ENCODE results near the gene LARP4B. TPM values are rescaled to one million over a fixed set of nuclear protein-coding genes. Genes with fewer than 3 reads are reported as not detected.
A peak's percentile ranks its signal among the peaks of the same experiment; 100 is the strongest.

Gene LARP4B
- total RNA-seq, 1 experiment from 2014 or later, result 21.9 TPM

- DNase-seq (ENCODE audit: low read depth), result no peak
Observed at GRCh38 chr10:807163-807957, 124.1 kb downstream of the LARP4B start.

DNA sequence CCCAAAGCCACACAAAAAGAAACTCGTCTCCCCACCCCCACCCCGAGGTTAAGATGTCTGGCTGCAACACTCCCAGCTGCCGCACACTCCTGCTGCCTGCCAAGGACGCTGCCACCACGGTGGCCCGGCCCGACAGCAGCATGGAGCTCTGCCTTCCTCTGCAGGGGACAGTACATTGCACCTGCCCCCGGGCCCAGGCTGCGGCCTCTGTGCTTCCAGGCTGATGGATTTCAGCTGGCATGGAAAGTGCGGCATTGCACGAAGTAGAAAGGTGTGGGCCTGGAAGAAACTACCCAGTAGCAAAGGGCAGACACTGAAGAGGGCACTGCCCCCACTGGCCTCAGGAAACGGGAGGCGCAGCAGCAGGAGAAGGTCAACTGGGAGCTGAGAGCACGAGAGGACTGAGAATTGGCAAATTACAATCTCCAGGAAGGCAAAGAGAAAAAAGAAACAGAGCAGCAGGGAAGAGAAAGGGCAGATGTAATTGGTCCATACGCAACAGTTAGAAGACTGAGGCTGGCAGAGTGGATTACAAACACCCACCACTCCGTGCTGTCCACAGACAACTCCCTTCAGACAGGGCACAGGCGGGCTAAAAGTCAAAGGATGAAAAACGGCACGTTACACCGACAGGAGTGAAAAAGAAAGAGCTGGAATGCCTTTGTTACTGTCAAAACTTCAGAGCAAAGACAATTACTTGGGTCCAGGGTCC lies 124.9 kb downstream of the LARP4B start:
- DNase-seq (ENCODE audit: low read depth), result no peak

GRCh38 chr10:805620-806305 lies 125.7 kb downstream of the LARP4B start:
- no peak for DNase-seq (ENCODE audit: low read depth)

- no peak for DNase-seq (ENCODE audit: low read depth)
Observed at GRCh38 chr10:804787-805619, 126.5 kb downstream of the LARP4B start.

DNA sequence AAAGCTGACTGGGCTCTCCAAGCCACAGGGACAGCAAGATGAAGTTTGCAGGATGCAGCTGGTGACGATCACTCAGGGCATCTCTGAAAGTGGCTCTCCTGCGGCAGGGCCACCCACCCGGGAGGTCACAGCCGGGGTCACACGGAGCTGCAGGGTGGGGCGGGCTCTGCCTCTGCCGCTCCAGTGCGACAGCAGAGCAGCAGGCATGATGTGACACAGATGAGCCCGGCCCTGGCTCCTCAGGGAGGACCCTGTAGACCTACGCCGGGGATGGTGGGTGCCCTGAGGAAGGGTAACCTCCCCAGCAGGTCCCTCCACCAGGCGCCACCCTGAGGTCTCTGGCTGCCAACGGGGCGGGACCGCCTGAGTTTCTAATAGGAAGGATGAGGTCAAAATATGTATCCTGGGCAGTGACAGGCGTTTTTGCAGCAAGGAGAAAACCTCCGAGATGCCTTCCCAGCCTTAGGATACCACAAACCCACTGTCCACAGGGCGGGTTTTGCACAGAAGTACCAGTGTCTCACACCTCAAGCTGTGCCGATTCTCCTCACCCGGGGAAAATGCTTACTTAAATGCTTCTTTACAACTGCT lies 127.2 kb downstream of the LARP4B start:
- DNase-seq (ENCODE audit: low read depth), result no peak

GRCh38 chr10:803041-803741 lies 128.3 kb downstream of the LARP4B start:
- DNase-seq (ENCODE audit: low read depth), result no peak

- DNase-seq (ENCODE audit: low read depth), result no peak
Observed at GRCh38 chr10:802506-802905, 129.0 kb downstream of the LARP4B start.

- DNase-seq (ENCODE audit: low read depth), result no peak
Observed at GRCh38 chr10:797179-797578, 134.3 kb downstream of the LARP4B start.

DNA sequence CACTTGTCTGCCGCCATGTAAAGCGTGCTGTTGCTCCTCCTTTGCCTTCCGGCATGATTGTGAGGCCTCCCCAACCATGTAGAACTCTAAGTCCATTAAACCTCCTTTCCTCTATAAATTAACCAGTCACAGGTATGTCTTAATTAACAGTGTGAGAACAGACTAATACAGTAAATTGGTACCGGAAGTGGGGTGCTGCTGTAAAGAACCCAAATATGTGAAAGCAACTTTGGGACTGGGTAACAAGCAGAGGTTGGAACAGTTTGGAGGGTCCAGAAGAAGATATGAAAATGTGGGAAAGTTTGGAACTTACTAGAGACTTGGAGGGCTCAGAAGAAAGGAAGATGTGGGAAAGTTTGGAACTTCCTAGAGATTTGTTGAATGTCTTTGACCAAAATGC lies 135.3 kb downstream of the LARP4B start:
- no peak for DNase-seq (ENCODE audit: low read depth)

DNA sequence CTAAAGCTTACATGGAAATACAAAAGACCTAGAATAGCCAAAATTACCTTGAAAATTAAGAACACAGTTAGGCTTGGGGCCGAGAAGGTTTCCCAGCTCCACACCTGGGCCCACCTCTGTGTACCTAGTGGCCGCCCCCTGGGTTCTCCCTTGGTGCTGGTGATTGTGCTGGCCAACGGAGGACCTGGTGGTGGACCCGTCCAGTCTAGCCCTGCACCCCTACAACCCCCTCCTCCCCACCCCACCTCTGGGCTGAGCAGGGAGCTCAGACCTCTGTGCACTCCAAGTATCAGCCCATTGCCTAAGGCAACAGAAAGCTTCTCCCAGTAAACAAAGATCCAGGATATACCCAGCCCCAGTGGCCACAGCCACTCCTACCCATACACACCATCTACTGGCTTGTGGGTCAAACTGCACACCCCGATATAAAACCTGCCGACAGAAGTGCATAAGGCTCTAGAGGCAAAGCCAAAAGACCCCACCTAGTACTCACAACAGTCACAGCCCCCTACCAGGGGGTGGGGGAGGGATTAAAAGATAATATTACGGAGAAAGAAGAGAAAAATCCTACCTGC lies 137.0 kb downstream of the LARP4B start:
- DNase-seq (ENCODE audit: low read depth), result no peak

- DNase-seq (ENCODE audit: low read depth), result no peak
Observed at GRCh38 chr10:792792-793100, 138.8 kb downstream of the LARP4B start.

- no peak for DNase-seq (ENCODE audit: low read depth)
Observed at GRCh38 chr10:792083-792791, 139.3 kb downstream of the LARP4B start.

- DNase-seq (ENCODE audit: low read depth), result no peak
Observed at GRCh38 chr10:791639-792038, 139.9 kb downstream of the LARP4B start.

DNA sequence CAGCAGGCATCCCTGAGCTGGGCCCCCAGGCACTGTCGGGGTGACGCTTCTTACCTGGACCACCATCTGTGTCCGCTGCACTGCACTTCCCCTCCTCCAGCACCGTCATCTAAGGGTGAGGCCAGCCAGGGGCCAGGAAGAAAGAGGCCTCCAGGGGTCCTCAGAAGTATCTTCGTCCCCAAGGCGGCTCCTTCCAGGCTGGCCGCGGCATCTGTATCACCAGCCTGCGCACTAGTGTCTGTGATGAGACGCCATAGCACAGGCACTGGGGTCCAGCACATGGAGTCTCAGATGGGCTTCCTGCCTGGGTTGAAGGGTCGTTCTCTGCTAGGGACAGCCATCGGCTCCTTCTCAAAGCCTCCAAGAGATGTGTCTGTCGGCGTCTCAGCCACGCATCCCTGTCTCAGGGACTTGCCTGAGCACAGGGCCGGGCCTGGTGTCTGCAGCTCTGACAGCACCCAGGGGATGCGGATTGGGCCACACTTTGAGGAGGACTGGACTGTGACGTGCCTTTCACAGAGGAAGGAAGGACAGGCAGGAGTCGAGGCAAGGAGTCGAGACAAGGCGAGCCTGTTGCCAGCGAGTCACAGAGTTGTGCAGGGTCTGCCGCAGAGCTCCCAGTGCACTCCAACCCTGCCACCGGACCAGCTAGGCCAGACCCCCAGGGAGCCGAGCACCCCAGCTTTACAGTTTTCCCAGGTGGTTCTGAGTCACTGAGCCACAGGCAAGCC lies 140.5 kb downstream of the LARP4B start:
- DNase-seq (ENCODE audit: low read depth), result no peak

- no peak for DNase-seq (ENCODE audit: low read depth)
Observed at GRCh38 chr10:789831-790701, 141.4 kb downstream of the LARP4B start.

- peak; percentile 82 for DNase-seq (ENCODE audit: low read depth)
Observed at GRCh38 chr10:788796-789748, 142.4 kb downstream of the LARP4B start.

All from Daoy (cell line).